HG03064 (cell line): Measurements from ENCODE around the gene RASSF5.

Source experiments
- ATAC-seq: cut with Tn5 transposase; IDR thresholded peaks from one replicate; pipeline ENCODE4 v1.9.1; 2021; ENCODE audit warnings: low read depth; ENCODE audit not compliant: unreplicated experiment

Gene RASSF5

DNA sequence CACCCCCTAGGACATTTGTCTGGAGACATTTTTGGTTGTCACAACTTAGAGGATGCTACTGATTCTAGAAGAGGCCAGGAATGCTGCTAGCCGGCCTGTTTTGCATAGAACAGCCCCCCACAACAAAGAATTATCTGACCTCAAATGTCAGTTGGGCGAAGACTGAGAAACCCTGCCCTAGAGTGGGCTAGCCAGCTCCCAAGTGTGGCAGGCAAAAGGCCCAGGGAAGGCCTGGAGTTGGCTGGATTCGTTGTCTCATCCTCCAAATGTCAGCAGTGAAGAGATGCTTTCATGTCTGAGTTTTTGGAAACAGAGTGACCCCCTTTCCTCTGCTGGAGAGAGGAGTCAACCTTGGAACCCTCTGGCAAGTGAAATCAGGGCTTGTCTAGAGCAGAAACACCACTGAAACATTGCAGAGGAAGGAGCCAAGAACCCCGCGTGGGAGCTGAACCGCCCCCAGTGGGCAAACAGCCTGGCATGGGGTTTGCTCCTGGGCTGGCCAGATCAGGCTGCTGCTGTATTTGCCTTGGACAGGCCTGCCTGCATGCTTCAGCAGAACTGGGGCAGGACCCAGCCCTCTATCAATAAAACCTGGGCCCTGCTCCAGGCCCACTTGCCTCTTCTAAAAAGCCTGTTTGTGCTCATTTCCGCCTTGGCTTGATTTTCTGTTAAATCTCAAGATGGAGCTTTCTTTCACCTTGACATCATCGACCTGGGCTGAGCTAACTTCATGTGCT, 32.9 kb downstream of the RASSF5 start:
- ATAC-seq = no peak

DNA sequence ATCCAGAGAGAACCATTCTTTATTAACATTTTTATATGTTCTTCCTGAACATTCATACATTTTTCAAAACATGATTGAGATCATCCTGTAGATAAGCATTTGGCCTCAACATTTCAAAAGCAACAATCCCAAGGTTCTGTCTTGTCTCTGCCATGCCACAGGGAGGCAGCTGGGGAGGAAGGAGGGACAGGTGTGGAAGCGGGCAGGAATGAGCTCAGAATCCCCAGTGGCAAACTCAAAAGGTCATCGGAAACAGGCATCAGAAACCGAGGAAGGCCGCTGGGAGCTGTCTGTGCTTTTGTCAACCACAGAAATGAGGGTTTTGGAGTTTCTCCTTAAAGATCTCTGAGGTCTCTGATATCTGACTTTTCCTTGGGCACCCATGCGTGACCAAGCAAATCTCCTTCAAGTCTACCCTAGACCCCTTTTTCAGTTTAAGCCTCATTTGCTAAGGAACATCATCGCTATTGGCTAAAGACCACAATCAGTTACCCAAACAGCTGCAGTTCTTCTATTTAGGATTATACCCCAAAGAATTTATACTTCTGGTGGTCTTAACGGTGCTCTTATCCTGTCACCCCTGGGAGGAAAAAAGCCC, 34.0 kb downstream of the RASSF5 start:
- ATAC-seq = no peak

DNA sequence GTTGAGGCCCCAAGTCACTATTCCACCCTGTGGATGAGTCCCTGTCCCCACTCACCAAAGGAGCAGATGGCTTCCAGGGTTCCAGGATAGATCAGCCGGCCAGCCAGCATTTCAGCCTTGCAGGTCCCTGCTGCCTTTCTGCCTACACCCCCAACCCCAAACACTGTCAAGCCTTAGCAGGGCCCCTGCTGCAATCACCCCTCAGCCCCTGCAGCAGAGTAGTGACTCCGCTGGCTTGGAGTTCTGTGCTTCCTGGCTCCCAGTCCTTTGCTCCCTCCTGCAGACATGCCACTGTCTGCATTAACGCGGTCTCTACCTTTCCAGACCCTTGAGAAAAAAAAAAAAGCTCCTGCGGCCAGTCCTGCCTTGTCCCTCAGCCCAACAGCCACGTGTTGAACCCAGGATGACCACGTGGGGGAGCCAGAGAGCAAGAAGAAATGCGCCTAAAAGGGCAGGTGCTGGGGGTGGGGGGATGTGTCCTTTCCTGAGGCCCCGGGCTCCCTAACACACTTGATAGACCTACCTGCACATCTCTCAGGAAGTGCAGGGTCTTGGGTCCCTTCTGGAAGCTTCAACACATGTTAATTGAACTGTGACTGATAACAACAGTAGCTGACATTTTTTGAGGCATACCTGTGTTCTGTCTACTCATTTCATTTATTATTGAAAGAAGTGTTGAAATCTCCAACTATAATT, 37.4 kb downstream of the RASSF5 start:
- ATAC-seq = no peak

DNA sequence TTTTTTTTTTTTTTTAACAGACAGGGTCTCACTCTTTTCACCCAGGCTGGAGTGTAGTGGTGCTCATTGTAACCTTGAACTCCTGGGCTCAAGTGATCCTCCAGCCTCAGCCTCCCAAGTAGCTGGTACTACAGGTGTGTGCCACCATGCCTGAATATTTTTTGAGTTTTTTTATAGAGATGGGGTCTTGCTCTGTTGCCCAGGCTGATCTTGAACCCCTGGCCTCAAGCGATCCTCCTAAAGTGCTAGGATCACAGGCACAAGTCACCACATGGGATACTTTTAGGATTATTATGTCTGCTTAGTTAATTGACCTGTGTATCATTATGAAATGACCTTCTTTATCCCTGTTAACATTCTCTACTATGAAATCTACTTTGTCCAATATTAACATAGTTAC, 38.0 kb downstream of the RASSF5 start:
- no peak for ATAC-seq

DNA sequence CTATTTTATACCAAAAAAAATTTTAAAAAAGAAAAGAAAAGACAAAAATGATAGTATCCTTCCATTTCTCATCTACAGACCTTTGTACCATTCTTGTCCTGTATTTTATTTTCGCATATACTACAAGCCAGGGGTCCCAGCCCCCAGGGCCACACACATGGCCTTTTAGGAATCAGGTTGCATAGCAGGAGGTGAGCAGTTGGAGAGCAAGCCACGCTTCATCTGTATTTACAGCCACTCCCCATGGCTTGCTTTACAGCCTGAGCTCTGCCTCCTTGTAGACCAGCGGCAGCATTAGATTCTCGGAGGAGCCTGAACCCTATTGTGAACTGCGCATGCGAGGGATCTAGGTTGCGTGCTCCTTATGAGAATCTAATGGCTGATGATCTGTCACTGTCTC, 39.8 kb downstream of the RASSF5 start:
- ATAC-seq = no peak

DNA sequence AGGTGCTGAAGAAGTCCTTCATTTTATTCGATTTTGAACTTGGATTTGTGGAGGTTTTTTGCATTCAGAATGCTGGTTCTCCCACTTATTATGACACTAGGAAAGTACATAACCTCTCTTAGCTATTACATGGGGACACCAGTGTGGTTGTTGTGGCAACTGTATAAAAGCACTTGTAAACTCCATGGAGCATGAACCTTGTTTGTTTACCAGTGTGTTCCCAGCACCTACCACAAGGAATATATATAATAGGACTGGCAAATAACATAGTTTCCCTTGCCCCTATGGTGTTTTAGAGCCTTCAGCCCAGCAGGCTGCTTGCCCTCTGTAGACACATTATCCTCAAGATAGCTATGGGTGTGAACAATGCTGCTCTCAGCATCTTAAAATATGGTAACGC, 43.1 kb downstream of the RASSF5 start:
- no peak for ATAC-seq

DNA sequence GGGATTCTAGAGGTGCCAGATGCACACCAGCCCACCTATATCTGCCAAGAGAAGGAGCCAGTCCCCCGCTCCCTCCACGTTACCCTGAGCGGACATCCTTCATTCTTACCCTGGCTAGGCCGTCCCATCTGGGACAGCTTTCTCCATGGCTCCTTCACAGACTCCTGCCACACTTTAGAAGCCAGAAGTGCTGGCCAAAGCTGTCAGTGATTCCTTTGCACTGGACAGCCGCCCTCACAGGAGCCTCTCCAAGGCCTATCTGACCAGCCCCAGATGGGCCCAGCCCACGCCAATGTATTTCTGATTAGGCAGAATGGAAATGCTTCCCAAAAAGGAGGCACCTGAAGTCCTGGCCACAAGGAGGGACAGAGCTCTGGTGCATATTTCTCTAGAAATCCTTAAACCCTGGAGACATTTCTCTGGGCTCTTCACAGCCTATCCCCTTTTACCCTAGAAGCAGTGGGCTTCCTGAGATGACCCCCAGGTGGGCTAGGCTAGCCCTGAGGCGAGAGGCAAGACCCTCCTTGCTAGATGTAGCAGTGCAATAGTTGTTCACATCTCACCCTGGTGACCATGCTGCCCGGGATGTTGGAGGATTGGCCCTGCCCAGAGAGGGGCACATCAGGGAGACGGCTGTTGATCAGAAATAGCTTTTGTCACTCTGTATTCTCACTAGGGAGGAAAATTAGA, 44.1 kb downstream of the RASSF5 start:
- no peak for ATAC-seq

DNA sequence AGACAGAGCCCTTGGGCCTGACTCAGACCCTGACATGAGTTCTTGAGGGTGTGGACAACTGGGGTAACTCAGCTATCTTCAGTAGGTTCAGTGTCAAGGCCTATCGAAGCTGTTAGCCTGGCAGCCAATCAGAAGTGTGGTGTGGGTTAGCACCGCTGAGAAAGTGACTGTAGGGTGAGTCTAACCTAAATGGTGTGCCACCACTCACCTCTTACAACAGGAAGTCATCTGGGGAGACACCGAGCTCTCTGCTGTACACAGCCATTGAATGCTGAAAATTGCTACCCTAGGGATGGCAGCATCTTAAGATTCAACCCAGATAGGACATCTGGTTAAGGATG, 44.6 kb downstream of the RASSF5 start:
- ATAC-seq = no peak

DNA sequence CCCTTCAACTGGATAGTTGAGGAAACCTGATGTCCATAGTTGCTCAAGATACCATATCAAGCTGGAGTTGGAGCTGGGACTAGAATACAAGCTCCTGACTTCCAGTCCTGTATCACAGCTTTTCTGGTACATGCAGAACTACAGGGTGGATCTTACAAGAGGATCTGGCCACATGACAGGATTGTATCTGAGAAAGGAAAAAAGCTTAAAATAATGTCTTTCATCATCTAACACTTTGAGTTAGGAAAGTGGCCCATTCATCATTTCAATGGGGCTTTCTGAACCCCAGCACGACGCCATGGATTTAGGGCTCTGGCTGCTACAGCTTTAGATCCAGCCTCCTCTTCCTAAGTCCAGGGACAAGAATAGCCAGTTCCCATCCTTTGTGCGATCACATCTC, 46.9 kb downstream of the RASSF5 start:
- no peak for ATAC-seq

DNA sequence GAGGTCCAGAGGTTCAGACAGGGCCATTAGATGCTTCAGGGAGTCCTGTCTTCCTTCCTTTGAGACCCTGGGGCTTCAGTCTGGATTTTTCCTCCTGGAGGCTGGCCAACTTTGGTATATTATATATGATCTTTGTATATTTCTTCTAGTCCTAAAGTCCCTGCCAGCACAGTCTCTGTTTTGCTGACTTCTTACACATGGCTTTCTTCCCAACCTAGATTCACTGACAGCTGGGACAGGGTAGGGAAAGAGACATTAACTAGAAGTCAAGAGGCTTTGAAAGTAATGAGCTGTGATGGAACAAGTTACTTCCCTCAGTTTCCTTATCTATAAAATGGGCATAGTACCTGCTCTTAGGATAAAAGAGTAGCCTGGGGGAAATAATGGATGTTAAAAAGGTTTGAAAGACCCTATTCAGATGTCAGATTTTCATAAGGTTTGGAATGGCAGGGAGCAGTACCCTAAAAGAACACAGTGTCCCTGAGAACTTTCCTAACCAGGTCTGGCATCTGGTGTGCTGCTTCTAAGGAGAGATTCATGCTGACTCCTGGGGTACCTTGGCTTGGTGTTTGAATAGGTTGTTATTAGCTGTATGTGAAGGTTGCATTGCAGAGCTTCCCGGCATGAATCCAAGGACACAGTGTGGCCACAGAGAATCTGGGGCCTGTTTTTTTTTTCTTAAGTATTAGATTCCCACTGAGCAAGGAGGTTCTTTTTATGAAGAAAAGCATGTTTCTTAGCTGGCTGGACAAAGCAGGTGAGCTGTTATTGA, 47.6 kb downstream of the RASSF5 start:
- no peak for ATAC-seq

DNA sequence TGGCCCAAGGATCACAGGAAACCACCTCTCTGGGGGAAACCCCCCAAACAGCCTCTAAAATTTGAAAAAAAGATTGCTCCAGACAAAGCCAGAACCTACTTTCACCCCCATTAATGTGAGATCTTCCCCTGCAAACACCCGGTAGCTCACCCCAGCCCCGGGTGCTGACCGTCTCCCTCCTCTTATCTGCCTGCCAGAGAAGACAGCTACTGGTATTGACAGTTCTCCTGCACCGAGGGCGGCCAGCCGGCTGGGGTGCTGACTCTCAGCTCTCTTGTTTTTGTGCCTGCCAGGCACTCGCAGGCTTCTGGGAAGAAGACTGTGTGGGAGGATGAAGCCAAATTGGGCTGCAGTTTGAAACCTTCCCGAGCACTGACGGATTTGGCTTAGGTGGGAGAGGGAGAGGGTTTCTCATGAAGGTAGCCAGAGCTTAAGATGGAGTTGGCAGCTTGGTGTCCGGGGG, 48.2 kb downstream of the RASSF5 start:
- ATAC-seq = no peak

DNA sequence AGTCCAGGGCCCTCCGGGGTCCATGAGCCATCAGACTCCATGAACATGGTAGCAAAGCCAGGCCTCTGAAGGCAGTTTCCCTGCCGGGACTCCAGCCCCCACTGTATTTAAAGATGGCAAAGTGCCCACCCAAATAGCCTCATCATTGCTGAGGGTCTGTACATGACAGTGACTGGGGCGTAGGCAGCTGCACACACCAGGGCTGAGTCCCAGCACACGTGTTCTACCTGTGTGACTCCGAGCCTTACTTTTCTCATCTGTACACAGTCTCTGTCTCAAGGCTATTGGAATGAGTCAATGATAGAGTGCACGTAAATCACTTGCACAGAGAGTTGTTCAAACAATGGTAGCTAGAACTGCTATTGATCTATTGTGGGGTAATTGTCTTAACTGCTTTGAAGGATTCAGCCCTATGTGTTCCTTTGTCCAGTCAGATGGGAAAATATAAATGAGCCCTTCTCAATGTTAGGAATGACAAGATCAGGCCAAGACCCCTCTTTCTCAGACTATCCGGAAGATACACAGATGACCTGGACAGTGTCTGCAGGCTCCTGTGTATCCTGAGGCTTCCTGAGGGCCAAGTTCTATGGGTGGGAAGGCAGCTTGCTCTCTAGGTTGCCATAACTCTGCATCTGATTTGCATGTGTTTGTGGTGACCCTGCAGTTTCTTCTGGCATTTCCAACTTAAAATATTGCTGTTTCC, 48.9 kb downstream of the RASSF5 start:
- ATAC-seq = no peak

DNA sequence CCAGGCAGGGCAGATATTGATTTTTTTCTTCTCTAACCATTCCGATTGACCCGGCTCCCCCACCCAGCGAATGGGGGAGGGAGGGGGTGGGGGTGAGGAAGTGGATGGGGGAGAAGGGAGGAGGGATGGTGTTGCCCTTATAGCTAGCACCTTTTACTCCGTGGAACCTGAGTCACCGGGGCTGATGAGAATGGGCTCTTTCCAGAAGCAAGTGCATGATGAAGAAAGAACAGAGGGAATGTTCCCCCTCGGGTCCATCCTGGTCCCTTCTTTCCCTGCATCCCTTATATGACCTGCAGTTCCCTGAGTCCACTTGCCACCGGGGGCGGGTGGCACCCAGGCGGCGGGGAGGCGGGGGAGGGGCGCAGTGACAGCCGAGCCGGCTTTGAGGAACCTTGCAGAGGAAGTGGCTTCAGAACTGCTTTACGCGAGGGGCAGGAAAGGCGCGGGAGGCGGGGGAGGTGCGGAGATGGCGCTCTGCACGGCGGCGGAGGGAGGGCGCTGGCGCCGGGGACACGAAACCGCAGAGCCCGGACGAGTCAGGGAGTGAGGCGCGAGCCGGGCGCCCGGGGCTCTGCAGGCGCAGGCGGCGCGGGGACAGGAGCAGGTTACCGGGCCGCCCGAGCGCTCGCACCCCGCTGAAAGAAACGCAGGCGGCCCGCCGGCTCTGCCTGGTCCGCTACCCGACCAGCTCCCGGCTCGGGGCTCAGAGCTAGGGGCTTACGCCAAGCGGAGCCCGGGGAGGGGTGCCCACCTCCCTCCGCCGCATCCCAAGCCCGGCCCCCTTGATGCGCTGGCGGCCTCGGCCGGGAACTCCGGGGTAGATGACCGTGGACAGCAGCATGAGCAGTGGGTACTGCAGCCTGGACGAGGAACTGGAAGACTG, 49.7 kb downstream of the RASSF5 start:
- ATAC-seq = peak; percentile 54

DNA sequence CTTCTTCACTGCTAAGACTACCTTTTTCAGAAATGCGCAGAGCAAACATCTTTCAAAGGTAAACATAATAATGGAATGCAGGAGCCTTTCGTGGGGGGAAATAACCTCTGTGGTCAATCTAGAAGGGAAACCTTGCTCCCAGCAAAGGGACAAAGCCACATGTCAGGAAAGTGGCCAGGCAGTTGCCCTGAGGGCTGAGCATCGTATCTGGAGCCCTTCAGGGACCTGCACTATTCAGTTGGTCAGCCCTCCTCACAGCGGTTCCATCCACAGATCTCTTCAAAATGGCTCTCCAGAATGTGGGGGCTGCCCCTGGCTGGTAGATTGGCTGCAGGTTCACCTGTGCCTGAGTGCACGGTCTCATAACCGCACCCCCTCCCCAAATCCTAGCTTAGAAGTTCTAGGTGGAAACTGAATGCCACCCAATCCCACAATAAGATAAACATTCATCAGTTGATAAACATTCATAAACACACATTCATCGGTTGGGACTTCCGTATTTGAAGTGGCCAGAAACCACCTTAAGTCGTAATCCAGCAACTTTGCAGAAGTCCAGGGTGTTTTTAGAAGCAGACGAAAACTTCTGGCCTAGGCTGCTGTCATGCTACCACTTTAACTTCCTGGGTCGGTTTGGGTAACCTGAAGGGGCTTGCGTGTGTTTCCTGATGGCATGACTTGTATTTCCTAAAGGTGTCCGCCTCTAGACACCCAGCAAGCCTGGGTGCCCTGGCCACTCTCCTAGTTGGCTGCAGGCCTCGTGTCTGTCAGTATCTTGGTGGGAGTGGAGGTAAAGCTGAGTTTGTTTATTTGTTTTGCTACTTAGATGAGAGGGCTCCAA, 50.5 kb downstream of the RASSF5 start:
- ATAC-seq = no peak

DNA sequence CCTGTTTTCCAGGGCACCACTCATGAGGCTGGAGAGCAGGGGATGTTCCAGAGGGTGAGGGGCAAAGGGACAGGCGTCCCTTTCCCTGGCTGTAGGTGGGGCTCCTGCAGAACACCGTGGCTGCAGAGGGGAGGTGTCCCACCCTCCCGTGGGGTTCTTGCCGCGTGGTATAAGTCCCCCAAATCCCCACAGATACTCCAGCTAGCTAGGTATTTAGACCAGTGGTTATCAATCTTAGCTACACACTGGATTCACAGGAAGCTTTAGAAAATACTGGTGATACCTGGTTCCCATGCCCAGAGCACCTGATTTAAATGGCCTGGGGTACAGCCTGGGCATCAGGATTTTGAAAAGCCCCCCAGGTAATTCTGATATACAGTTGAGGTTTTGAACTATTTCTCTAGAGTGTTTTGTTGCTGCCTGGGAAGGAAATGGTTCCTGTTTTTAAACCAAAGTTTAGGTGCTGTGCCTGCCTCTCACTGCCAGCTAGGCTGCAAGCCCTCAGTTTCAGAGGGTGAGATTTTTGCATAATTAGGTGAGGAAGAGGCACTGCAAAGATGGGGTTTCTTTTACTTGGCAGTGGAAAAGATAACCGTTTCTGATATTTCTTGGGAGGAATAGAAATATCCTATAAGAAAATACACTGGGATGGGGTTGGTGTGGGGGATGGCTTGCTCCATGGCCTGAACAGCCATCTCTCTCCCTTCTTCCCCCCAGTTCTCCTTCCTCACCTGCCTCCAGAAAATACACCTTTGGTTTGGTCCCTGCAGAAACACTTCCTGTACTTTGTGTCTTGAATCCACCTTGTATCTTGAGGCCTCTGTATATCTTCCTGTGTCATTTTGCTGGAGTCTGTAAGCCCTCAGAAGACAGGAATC, 51.7 kb downstream of the RASSF5 start:
- no peak for ATAC-seq

DNA sequence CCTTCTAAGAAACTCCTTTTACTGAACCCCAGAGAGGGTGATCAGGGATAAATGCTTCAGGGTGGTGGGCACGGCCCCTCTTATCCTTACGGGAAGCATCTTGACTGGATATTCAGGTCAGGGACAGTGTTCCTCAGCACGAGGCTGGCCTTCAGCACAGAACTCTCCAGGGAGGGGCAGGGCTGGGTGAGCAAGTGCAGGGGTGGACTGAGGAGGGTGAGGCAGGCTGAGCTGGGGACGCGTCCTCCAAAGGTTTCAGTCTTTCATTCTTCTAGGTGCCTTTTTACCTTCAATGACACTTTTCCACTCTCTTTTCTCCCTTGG, 52.3 kb downstream of the RASSF5 start:
- no peak for ATAC-seq

DNA sequence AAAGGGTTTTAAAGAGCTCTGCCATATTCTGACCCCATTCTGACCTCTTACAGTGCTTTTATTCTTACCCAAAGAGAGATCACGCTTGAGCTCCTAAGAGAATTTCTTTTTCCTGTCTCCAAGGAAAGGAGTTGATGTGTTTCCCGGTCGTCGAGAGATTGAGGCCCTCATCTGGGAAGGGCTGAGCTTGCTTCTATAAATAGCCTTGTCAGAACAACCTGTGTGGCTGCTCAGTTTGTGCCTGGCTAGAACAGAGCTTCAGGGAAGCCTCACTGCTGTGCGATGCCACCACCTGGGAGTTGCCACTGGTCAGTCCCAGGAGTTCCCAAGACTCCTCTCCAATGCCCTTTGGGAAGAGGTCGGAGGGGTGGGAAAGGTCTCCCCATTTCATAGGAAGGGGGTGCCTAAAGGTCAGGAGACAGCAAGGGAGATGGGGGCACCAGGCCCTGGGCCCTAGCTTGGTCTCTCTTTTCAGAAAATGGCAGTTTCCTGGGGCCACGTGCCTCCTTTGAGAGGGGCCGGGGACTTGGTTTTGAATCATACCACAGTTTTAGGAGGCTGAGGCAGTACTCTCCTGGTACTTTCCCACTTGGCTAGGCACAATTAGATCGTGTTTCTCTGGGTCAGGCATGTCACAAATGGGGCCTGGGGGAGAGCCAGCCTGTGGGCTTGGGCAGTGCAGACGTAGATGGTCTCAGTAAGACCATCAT, 52.8 kb downstream of the RASSF5 start:
- no peak for ATAC-seq
